ENCODE measurements around the gene MMP10.
"Not testable (repeated sequence)": the region's sequence is repeated elsewhere in the genome, so short reads cannot be mapped to it uniquely, and the experiment has no call there.

MMP10 gene

GRCh38 chr11:102783720-102784119 lies 3.3 kb upstream of the MMP10 start:
- in situ Hi-C loops (cut with HindIII; ENCODE audit: low sequenced_read_pairs), result no loop called here

- in situ Hi-C loops (cut with HindIII; ENCODE audit: low sequenced_read_pairs), result no loop called here
These were observed 2.6 kb upstream of the MMP10 start for GRCh38 chr11:102783016-102783415.

- in situ Hi-C loops (cut with HindIII; ENCODE audit: low sequenced_read_pairs), result no loop called here
These were observed 1.2 kb upstream of the MMP10 start for GRCh38 chr11:102781676-102782075.

- in situ Hi-C loops (cut with HindIII; ENCODE audit: low sequenced_read_pairs), result no loop called here
These were observed 4.0 kb downstream of the MMP10 start for GRCh38 chr11:102776454-102776853.

- in situ Hi-C loops (cut with HindIII; ENCODE audit: low sequenced_read_pairs), result no loop called here
These were observed 7.0 kb downstream of the MMP10 start for GRCh38 chr11:102773386-102773785.

GRCh38 chr11:102771351-102771750 lies 9.1 kb downstream of the MMP10 start:
- in situ Hi-C loops (cut with HindIII; ENCODE audit: low sequenced_read_pairs), result no loop called here

- in situ Hi-C loops (cut with HindIII; ENCODE audit: low sequenced_read_pairs), result no loop called here
These were observed 10.2 kb downstream of the MMP10 start for GRCh38 chr11:102770191-102770590.

GRCh38 chr11:102767800-102768199 lies 12.6 kb downstream of the MMP10 start:
- in situ Hi-C loops (cut with HindIII; ENCODE audit: low sequenced_read_pairs), result no loop called here

GRCh38 chr11:102763440-102763839 lies 17.0 kb downstream of the MMP10 start:
- in situ Hi-C loops (cut with HindIII; ENCODE audit: low sequenced_read_pairs), result no loop called here

- in situ Hi-C loops (cut with HindIII; ENCODE audit: low sequenced_read_pairs), result no loop called here
These were observed 18.1 kb downstream of the MMP10 start for GRCh38 chr11:102762361-102762767.

GRCh38 chr11:102761646-102762238 lies 18.7 kb downstream of the MMP10 start:
- in situ Hi-C loops (cut with HindIII; ENCODE audit: low sequenced_read_pairs), result no loop called here

GRCh38 chr11:102760344-102761035 lies 19.9 kb downstream of the MMP10 start:
- in situ Hi-C loops (cut with HindIII; ENCODE audit: low sequenced_read_pairs), result no loop called here

- in situ Hi-C loops (cut with HindIII; ENCODE audit: low sequenced_read_pairs), result no loop called here
These were observed 22.4 kb downstream of the MMP10 start for GRCh38 chr11:102757823-102758549.

- in situ Hi-C loops (cut with HindIII; ENCODE audit: low sequenced_read_pairs), result no loop called here
These were observed 27.2 kb downstream of the MMP10 start for GRCh38 chr11:102753267-102753666.

- in situ Hi-C loops (cut with HindIII; ENCODE audit: low sequenced_read_pairs), result no loop called here
These were observed 28.8 kb downstream of the MMP10 start for GRCh38 chr11:102751673-102752072.

- in situ Hi-C loops (cut with HindIII; ENCODE audit: low sequenced_read_pairs), result no loop called here
These were observed 31.2 kb downstream of the MMP10 start for GRCh38 chr11:102749101-102749722.

GRCh38 chr11:102746746-102747578 lies 33.5 kb downstream of the MMP10 start:
- in situ Hi-C loops (cut with HindIII; ENCODE audit: low sequenced_read_pairs), result not testable (repeated sequence)

GRCh38 chr11:102734650-102735049 lies 45.8 kb downstream of the MMP10 start:
- in situ Hi-C loops (cut with HindIII; ENCODE audit: low sequenced_read_pairs), result no loop called here

- in situ Hi-C loops (cut with HindIII; ENCODE audit: low sequenced_read_pairs), result no loop called here
These were observed 47.1 kb downstream of the MMP10 start for GRCh38 chr11:102733232-102733875.

GRCh38 chr11:102730944-102731343 lies 49.5 kb downstream of the MMP10 start:
- in situ Hi-C loops (cut with HindIII; ENCODE audit: low sequenced_read_pairs), result not testable (repeated sequence)
